EH (cell line): Measurements from ENCODE around the gene GGT6.

Experiments
- DNase-seq: peaks from one replicate; pipeline ENCODE4 v3.0.0-alpha.2; 2015; ENCODE audit warnings: low read depth

GGT6 gene

DNA sequence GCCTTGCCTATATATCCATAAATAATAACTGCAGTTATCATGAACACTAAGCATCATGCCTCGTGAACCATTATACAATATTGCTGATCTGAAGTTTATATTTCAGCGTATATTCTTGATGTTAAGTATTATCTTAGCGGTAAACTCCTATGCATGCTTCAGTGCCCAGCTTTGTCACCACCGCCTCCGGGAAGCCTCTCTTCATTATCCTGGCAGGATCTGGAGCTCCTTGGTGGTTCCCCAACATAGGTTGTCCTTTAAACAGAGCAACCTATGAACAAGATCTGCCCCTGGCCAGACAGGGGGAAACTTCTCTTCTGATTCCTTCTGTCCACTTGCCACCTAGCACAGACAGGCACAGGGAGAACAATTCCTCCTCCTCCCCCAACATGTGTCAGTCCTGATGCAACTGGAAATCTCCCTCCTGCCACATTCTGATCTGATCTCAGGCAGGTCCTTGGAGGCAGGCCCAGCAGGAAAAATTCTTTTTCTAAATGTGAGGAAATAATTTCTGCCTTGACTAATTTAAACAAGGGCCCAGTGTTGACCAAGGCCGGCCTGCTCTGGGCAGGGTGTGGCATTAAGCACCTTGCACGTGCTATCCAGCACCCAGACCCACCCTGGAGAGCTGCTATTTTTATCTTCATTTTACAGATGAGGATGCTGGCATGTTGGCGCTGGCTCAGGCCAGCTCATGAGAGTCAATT lies 39.3 kb downstream of the GGT6 start:
- DNase-seq: peak; percentile 41

DNA sequence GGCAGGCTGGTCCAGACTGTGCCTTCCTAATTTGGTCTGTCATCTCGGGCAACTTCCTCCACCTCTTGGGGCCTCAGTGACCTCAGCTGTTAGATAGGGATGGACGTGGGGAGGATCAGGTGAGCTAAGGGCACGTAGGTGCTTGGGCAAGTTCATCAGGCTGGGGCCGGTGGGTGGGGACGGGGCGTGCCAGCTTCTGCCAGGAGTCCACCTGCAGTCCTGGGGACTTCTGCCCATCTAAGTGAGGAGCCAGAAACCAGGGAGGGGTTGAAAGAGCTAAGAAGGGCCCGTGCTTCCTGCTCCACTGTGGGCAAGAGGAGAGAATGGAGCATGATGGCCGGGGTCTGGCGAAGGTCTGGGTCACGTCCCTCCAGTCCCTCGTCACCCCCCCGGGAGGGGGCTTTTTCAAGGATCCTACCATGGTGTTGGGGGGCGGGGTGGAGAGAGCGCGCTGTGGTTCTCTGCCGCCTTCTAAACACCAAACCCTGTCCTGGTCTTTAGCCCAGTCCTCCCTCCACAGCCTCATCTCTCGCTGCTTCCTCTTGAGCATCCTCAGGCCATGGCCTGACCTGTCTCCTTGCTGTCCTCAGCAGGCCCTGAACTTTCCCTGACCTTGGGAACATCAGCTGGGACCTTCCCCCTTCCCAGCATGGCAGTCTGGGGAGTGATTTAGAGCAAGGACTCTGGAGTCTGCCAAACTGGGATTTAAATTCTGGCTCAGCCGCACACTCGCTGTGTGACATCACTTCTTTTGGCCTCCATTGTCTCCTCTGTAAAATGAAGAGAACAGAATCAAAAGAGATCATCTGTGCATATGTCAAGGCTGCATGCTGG lies 40.1 kb downstream of the GGT6 start:
- no peak for DNase-seq

DNA sequence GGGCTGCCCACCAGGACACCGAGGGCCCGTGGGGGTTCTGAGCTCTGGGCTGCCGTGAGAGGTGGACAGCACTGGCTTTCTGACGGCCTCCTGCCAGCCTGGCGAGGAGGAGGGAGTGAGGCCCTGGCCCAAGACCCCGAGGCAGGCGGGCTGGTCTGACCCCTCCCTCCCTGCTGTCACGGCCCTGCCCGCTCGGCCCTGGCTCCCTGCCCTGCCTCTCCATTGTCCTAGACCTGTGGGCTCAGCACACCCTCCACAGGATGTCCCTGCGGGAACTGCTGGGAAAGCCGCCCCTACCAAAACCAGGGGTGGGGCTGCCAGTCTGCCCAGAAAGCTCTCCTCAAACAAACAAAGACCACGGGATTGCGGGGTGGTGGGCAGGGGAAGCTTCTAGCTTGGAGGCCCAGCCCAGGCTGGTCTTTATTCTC lies 41.0 kb downstream of the GGT6 start:
- no peak for DNase-seq

DNA sequence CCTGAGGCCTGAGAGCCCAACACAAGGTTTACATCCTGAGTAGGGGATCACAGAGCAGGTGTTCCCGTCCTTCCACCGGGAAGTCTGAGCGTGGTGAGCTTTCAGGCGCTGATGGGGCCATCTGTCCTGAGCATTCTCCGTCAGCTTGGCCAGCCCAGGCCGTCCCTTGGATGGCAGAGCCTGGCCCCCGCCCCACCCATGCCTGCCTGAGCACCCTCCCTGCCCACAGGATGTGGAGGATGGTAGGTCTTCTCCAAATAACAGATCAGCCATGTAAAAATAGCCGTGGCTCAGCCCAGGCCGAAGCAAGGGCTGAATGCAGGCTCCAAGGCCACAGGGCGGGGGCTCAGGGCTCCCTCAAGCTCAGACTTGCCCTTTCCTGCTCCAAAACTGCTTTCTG lies 41.5 kb downstream of the GGT6 start:
- DNase-seq: no peak

DNA sequence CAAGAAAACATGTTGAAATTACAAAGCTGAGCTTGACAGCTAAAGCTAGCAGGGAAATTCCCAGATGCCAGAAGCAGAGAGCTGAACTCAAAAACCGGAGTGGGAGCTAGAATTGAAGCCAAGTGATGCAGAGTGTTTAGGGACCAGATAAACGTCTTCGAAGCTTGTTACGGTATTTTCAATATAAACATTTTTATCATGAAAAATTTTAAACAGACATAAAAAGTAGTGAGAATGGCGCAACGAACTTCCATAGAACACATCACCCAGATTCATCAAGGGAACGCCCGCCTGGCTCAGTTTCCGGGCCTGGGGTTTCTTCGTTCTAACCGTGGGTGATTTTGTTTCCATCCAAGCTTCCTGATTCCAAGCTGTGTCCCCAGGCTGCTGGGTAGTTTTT lies 43.6 kb downstream of the GGT6 start:
- DNase-seq: no peak

DNA sequence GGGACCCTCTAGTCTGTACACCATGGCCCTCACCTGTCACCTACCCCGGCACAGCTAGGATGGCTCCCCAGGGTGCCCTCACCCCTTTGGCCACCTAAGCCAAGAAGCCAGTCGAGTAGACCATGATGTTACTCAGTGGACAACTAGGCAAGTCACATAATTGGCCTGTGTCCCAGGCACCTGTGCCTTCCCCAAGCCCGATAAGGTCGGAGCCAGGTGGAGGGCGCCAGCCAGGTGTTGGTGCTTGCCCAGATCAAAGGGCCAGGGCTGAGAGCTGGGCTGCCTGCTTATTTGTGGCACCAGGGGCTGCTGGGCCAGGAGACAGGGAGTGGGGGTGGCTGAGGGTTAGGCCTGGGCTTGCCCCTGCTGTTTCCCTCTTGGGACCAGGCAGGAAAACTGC lies 44.9 kb downstream of the GGT6 start:
- DNase-seq: no peak

DNA sequence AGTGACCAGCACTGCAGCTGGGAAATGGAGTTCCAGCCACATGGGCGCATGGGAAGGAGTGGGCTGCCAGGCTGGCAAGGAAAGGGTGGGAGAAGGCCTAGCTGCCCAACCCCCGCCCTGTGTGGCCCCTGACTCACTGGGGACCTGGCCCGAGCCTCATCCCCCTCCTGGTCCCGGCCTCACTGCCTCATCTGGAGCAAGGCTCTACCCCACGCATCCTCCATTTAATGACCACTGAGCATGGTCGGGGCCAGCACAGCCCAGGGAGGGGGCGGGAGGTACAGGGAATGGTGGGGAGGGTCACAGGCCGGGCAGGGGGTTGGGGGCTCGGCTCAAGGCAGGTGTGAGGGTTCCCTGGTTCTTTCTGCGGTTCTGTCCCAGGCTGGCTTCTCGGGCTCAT lies 45.6 kb downstream of the GGT6 start:
- no peak for DNase-seq

DNA sequence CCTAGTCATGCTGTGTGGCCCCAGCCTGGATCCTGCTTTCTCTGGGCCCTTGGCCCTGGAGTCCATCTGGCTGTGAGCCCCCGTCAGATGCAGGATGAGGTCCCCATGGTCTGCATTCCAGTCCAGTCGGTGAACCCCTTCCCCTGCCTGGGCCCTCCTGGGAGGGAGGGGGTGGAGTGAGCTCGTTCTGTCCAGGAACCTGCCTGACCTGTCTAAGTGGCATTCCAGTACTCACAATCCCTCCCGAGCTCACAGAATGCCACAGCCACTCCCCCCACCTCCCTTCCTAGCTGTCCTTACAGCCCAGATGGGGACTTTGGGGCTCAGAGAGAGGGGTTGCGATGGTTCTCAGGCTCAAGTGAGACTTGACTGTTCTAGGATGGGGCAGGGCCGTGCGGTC lies 46.2 kb downstream of the GGT6 start:
- no peak for DNase-seq

DNA sequence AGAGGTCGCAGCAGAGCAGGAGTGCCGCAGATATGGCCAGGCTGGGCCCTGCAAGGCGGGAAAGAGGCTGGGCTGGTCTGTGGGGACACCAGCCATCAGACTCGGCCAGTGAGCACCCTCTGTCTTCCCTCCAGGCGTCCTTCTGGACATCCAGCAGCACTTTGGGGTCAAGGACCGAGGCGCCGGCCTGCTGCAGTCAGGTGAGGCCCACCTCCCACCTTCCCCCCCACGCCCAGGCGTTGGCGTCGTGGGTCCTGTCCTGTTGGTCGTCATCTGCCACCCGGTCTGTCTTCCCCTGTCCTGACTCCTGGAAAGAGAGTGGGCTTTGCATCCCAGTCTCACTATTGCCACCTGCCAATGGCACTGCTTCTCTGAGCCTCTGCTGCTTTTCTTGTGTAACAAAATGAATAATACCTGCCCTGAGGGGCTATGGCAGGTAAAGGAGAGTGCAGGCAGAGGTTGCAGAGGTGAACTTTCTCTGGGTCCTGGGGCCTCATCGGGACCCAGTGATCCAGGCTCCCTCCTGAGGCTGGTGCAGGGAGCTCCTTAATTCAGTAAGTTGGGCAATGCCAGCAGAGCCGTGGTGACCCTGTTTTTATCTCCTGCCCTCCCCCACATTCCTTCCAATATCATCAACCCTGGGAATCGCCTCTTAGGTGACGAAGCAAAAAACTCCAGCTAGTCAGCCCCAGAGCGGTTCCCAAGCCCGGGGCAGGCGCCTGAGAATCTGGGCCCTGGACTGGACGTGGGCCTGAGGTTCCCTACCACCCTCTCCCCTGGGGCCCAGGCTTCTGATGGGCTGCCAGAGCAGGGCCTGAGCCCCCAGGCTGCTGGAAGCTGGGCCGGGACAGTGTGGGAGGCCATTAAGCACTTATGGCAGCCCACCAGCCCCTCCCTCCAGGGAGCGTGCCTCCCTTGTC lies 47.0 kb downstream of the GGT6 start:
- no peak for DNase-seq

DNA sequence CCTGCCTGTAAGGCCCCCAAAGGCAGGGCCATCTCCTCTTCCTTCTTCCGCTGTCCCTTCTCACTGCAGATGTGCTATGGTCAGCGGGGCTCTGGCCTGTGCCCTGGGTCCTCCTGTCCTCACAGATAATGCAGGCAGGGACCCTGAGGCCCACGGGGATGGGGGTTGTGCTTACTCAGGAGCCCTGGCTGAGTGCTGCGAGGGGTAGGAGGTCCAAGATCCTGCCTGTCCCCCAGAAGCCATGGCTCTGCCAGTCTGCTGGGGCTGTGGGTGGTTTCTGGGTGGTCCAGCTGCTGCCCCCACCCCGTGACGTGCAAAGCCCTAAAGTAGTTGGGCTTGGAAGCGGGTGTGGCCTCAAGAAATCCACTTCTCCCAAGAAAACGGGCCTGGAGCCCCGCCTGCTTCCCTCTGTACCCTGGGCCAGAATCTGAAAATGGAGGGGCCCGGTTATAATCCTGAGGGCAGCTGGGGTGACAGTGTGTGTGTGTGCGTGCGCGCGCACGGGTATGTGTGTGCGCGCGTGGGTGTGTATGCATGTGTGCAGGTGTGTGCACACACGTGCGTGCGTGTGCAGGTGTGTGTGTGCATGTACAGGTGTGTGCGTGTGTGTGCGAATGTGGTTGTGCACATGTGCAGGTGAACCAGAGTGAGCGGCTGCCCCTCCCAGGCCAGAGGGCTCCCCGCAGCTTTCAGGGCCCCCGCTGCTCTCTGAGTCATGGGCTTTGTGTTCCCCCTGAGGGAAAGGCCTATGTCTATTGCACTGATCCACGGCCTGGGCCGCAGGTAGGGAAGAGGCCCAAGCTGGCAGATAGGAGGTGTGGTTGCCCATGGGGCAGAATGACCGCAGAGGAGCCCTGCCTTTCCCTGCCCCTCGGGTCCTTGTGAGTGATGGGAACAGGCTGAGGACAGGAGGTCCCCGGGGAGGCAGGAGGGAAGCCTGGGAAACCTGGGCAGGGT lies 47.9 kb downstream of the GGT6 start:
- DNase-seq: no peak

DNA sequence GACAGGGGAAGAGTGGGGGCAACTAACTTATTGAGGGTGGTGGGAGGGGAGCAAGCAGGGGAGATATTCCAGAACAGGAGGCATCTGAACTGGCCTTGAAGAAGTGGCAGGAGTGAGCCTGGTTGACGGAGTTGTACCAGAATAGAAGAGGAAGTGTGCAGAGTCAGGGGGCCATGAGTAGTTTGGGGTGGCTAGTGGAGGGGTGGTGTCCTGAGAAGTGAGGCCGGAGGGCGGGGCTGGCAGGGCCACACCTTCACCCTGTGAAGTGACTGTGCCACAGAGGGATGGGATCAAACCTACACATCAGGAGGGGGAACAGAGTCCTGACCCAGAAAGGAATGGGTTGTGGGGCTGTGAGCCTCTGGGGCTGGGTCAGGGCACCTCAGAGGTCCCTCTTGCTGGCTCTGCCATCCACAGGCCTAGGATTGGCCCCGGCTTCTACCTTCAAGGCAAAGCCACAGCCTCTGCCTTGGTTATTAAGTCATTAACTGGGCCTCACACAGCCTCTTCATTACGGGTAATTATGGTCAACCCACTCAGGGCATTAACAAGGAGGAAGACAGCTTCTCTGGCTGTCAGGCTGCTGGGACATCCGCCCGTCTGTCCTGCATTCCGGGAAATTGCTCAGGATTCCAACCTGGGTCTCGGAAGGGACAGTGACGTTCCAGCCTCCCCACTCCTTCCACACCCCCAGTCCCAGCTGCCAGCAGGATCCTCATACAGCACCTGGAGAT lies 49.0 kb downstream of the GGT6 start:
- DNase-seq: no peak

DNA sequence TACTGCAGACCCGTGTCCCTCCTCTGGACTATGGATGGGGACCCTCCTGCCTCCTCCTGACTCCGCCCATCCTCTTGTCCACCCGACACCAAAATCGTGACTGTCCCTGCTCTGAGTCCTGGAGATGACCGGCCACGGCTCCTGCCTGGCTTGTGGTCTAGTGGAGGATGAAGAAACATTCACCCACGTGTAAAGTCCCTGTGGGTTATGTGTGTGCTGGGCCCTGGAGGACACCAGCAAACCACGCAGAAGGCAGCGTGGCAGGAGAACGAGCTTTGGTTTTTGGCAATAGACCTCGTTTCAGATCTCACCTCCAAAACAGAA lies 49.8 kb downstream of the GGT6 start:
- no peak for DNase-seq

DNA sequence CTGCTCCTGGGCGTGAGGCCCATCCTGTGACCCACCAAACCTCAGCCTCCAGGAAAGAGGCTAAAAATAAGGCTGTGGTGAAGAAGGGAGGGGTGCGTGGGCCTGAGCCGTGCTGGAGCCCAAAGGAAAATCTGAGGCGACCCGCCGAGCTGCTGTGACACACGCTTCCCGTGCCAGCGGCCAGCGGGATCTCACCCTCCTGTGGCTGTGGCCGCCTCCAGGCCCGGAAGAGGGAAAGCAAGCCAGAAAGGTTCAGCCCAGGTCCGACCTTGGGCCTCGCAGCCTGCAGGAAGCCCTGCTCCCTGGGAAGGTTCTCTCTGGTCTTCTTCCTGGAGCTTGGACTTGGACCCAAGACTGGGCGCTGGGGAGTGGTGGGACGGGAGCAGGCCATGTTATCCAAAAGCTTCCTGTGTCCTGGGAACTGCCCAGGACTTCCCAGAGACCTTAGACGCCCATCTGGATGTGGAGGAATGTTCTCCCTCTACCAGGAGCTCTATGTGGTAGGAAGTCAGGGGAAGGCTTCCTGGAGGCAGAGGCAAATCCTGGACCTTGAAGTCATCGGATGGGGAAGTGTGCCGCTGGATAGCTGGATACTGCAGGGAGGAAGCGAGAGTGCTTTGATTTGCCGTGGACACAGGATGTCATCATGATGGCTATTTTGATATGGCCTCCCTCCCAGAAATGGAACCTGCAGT lies 50.3 kb downstream of the GGT6 start:
- DNase-seq: no peak

DNA sequence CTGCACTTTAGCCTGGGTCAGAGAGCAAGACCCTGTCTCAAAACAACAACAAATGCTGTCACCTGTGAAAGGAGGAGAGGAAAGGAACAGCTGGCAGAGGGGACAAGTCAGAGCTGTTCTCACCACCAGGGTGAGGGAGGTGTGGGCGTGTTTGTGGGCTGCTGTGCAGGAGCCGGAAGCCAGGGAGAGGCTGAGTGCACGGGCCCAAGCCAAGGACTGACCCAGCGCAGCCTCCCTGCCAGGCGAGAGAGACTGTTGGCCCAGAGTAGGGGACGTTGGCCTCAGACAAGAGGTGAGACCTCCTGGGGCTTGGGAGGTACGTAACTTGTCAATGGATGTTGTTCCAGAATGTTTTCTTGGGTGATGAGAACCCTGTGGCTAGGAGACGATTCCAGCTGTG lies 51.0 kb downstream of the GGT6 start:
- DNase-seq: no peak

DNA sequence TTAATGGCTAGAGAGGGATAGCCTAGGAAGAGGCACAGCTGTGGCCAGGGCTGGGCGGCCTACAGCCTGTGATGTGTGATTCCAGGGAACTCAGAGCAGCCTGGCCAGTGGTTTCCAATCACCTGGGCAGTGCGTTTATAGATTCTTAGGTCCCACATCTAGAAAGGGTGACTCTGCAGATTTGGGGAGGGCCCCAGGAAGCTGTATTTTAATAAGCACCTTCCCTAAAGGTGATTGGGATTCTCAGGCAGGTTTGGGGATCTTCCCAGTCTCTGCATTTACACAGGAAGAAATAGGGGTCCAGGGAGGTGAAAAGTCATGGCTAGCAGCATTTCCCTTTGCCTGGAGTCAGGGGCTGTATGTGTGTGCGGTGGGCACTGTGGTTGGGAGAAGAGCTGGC lies 52.2 kb downstream of the GGT6 start:
- DNase-seq: no peak

DNA sequence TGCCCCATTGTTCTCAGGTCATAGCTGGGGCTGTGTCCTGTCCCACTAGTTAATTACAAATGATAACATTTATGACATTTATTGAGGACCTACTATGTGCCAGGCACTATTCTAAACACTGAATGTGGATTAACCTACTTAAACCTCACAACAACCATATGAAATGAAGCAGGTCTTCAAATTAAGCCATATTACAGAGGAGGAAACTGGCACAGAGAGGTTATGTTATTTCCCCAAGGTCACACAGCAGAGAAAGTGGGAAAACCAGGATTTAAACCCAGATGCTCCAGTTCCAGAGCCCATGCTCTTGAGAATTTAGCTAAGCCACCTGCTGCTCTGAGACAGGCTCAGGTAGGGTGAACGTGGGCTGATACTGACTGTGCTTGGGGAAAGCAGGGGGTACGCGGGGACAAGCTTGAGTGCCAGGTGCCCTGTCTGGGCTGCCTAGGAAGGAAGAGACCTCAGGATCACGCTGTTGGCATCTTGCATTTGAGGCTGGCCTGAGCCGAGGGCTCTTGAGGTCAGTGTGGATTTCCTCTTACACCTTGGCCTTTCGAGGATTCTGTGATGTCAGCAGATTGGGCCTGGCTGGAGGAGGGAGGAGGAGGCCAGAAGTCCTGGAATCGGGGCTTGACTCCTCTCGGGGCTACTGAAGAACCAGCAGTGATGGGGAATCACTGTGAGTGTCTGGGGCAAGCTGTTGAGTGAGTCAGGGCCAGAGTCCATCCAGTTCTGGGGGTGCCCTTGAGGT lies 52.8 kb downstream of the GGT6 start:
- no peak for DNase-seq
